ENCODE measurements around the gene TSHZ2.

DNA sequence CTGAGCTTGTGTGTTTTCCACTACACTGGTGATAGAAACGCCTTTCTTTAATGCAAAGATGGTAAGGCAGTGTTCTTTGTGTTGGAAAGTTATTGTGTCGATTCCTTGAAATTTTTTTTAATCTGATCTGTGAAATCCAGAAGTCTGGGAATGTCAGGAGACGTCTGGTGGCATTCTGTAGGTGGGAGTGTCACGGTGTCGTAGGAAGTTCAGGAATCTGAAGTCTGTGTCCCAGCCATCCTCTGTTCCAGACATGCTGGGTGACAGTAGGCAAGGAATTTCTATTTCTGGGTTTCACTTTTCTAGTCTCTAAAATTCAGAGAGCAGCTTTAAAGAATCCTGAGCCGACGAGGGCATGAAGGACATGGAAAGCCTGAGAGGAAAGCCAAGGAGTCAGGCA, 397.7 kb downstream of the TSHZ2 start:
- TF ChIP-seq, protein P1, sequence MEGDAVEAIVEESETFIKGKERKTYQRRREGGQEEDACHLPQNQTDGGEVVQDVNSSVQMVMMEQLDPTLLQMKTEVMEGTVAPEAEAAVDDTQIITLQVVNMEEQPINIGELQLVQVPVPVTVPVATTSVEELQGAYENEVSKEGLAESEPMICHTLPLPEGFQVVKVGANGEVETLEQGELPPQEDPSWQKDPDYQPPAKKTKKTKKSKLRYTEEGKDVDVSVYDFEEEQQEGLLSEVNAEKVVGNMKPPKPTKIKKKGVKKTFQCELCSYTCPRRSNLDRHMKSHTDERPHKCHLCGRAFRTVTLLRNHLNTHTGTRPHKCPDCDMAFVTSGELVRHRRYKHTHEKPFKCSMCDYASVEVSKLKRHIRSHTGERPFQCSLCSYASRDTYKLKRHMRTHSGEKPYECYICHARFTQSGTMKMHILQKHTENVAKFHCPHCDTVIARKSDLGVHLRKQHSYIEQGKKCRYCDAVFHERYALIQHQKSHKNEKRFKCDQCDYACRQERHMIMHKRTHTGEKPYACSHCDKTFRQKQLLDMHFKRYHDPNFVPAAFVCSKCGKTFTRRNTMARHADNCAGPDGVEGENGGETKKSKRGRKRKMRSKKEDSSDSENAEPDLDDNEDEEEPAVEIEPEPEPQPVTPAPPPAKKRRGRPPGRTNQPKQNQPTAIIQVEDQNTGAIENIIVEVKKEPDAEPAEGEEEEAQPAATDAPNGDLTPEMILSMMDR (IDR thresholded peaks at IDR 0.05) = no peak
- TF ChIP-seq POLR2A (IDR thresholded peaks at IDR 0.05) = no peak

Measured in testis (tissue), 2 donors.